IMR-90 (cell line): Measurements from ENCODE around the gene MARK4. TPM values are rescaled to one million over a fixed set of nuclear protein-coding genes. Genes with fewer than 3 reads are reported as not detected.

Experiments
- ATAC-seq: fragments of 200-7000 bp; cut with Tn5 transposase; 2 replicates; pipeline ENCODE4 v1.9.1; 2020; ENCODE audit warnings: low read depth, mild to moderate bottlenecking, moderate library complexity
- BruUV-seq: library from RNA; stranded (reverse); fragments of 400-500 nt; replicated peaks from 2 replicates; lab custom pipeline; 2021; lab: Mats Ljungman, UMichigan
- CTCF ChIA-PET: fragments of 300-600 bp; formaldehyde crosslinking; extraction: SDS; loops from one replicate; lab custom pipeline; 2021; ENCODE audit warnings: antibody characterized with exemption; lab: Yijun Ruan, JAX
- POLR2A ChIA-PET: fragments of 300-600 bp; sonication (Branson Sonifier 250); formaldehyde crosslinking; loops from one replicate; lab custom pipeline; 2022; ENCODE audit warnings: antibody characterized with exemption; ENCODE audit not compliant: unreplicated experiment; lab: Charles Lee
- DNase-seq: peaks from one replicate; pipeline ENCODE4 v3.0.0; 2013
- H2AFZ ChIP-seq: replicated peaks from 2 replicates; pipeline ENCODE3; 2013; ENCODE audit warnings: low read length, mild to moderate bottlenecking; ENCODE audit not compliant: poor library complexity
- H2AK5ac ChIP-seq: 2 replicates; pipeline ENCODE4 v1.6.1; 2013; ENCODE audit warnings: low read depth, low read length, inconsistent platforms
- H2AK9ac ChIP-seq: replicated peaks from 2 replicates; pipeline ENCODE3; 2013; ENCODE audit warnings: mild to moderate bottlenecking, low read depth, low read length, moderate library complexity; ENCODE audit not compliant: poor library complexity
- H2BK120ac ChIP-seq: 2 replicates; pipeline ENCODE4 v1.6.1; 2013; ENCODE audit warnings: low read depth, low read length, inconsistent platforms
- H2BK15ac ChIP-seq: 3 replicates; pipeline ENCODE4 v1.6.1; 2013; ENCODE audit warnings: low read depth, low read length, inconsistent platforms
- H2BK20ac ChIP-seq: 2 replicates; pipeline ENCODE4 v1.6.1; 2013; ENCODE audit warnings: low read depth, mild to moderate bottlenecking, inconsistent platforms, low read length, moderate library complexity
- H2BK5ac ChIP-seq: 2 replicates; pipeline ENCODE4 v1.6.1; 2013; ENCODE audit warnings: mild to moderate bottlenecking, low read depth, low read length, inconsistent platforms; ENCODE audit not compliant: poor library complexity, severe bottlenecking
- H3K14ac ChIP-seq: replicated peaks from 2 replicates; pipeline ENCODE4 v1.6.1; 2013; ENCODE audit warnings: low read depth, low read length, inconsistent platforms
- H3K18ac ChIP-seq: 2 replicates; pipeline ENCODE4 v1.6.1; 2013; ENCODE audit warnings: low read depth, low read length, control low read depth
- H3K23ac ChIP-seq: 2 replicates; pipeline ENCODE4 v1.6.1; 2013; ENCODE audit warnings: low read depth, low read length, inconsistent platforms
- H3K27ac ChIP-seq: 2 replicates; pipeline ENCODE4 v1.5.1; 2013; ENCODE audit warnings: mild to moderate bottlenecking, control low read depth, low read length; ENCODE audit not compliant: insufficient read depth
- H3K27me3 ChIP-seq: 2 replicates; pipeline ENCODE4 v1.6.1; 2013; ENCODE audit warnings: low read length; ENCODE audit not compliant: control insufficient read depth, insufficient read depth
- H3K36me3 ChIP-seq: 2 replicates; pipeline ENCODE4 v1.6.1; 2013; ENCODE audit warnings: low read length, mixed read lengths; ENCODE audit not compliant: control insufficient read depth, insufficient read depth
- H3K4ac ChIP-seq: 2 replicates; pipeline ENCODE4 v1.6.1; 2013; ENCODE audit warnings: low read depth, low read length, inconsistent platforms
- H3K4me1 ChIP-seq: 2 replicates; pipeline ENCODE4 v1.6.1; 2013; ENCODE audit warnings: low read length, mixed read lengths; ENCODE audit not compliant: control insufficient read depth, insufficient read depth
- H3K4me2 ChIP-seq: 2 replicates; pipeline ENCODE4 v1.6.1; 2013; ENCODE audit warnings: low read depth, mild to moderate bottlenecking, control low read depth, low read length, moderate library complexity
- H3K4me3 ChIP-seq: 2 replicates; pipeline ENCODE4 v1.5.1; 2013; ENCODE audit warnings: low read depth, mild to moderate bottlenecking, control low read depth, low read length, moderate library complexity; ENCODE audit not compliant: insufficient read depth
- H3K56ac ChIP-seq: 2 replicates; pipeline ENCODE4 v1.6.1; 2013; ENCODE audit warnings: low read length, inconsistent platforms; ENCODE audit not compliant: insufficient read depth; ENCODE audit errors: extremely low read depth
- H3K79me1 ChIP-seq, 2 experiments: 2 replicates each; pipeline ENCODE4 v1.6.1; 2013; ENCODE audit warnings: low read length in 2 of 2, inconsistent platforms in 1 of 2, low read depth in 1 of 2
- H3K9ac ChIP-seq: 2 replicates; pipeline ENCODE4 v1.6.1; 2013; ENCODE audit warnings: low read depth, low read length, control low read depth
- H3K9me1 ChIP-seq: 2 replicates; pipeline ENCODE4 v1.6.1; 2013; ENCODE audit warnings: low read length, inconsistent platforms; ENCODE audit not compliant: insufficient read depth
- H3K9me3 ChIP-seq: 2 replicates; pipeline ENCODE4 v1.6.1; 2013; ENCODE audit warnings: low read length; ENCODE audit not compliant: control insufficient read depth, insufficient read depth
- H4K20me1 ChIP-seq: 2 replicates; pipeline ENCODE4 v1.6.1; 2013; ENCODE audit warnings: low read length, inconsistent platforms; ENCODE audit not compliant: insufficient read depth
- H4K5ac ChIP-seq: 2 replicates; pipeline ENCODE4 v1.6.1; 2013; ENCODE audit warnings: mild to moderate bottlenecking, low read depth, low read length, control low read depth
- H4K8ac ChIP-seq, 2 experiments: 2 replicates each; pipeline ENCODE4 v1.6.1; 2013; ENCODE audit warnings: low read depth in 2 of 2, low read length in 2 of 2, control low read depth in 1 of 2, inconsistent platforms in 1 of 2
- H4K91ac ChIP-seq: 2 replicates; pipeline ENCODE4 v1.6.1; 2013; ENCODE audit warnings: low read depth, low read length, inconsistent platforms; ENCODE audit not compliant: insufficient read depth
- BHLHE40 ChIP-seq: fragments of 150-350 bp; IDR thresholded peaks from 2 replicates; pipeline ENCODE4 v1.6.1; 2016; ENCODE audit warnings: mild to moderate bottlenecking, low read depth, low read length
- CEBPB ChIP-seq: IDR thresholded peaks from 2 replicates; pipeline ENCODE4 v1.6.1; 2012; ENCODE audit warnings: low read depth, low read length, improper control_type of control experiment
- CHD1 ChIP-seq: IDR thresholded peaks from 2 replicates; pipeline ENCODE4 v1.6.1; 2012; ENCODE audit warnings: low read depth, low read length, improper control_type of control experiment
- CTCF ChIP-seq: conservative IDR thresholded peaks from 2 replicates; pipeline ENCODE4 v1.5.1; 2012; ENCODE audit warnings: mild to moderate bottlenecking, low read depth, low read length, improper control_type of control experiment
- FOS ChIP-seq: fragments of 150-350 bp; IDR thresholded peaks from 2 replicates; pipeline ENCODE4 v1.6.1; 2016; ENCODE audit warnings: low read depth, low read length
- MAFK ChIP-seq: IDR thresholded peaks from 2 replicates; pipeline ENCODE4 v1.6.1; 2012; ENCODE audit warnings: low read depth, low read length, improper control_type of control experiment
- MXI1 ChIP-seq: IDR thresholded peaks from 2 replicates; pipeline ENCODE4 v1.6.1; 2012; ENCODE audit warnings: low read depth, mild to moderate bottlenecking, low read length, moderate library complexity, borderline replicate concordance
- POLR2A ChIP-seq: IDR thresholded peaks from 2 replicates; pipeline ENCODE4 v1.6.1; 2012; ENCODE audit warnings: mild to moderate bottlenecking, low read depth, low read length
- RAD21 ChIP-seq: IDR thresholded peaks from 2 replicates; pipeline ENCODE4 v1.6.1; 2012; ENCODE audit warnings: low read length, improper control_type of control experiment
- RFX5 ChIP-seq: IDR thresholded peaks from 2 replicates; pipeline ENCODE4 v1.8.0; 2012; ENCODE audit warnings: low read depth, mild to moderate bottlenecking, low read length, moderate library complexity
- SMC3 ChIP-seq: fragments of 150-350 bp; IDR thresholded peaks from 2 replicates; pipeline ENCODE4 v1.6.1; 2016; ENCODE audit warnings: low read depth, mild to moderate bottlenecking, antibody characterized with exemption, low read length, moderate library complexity
- WGBS, 2 experiments: methylation state at CpG; one replicate each; pipeline versions ENCODE4 v1.1.5 to v1.1.7; 2013; ENCODE audit warnings: missing lambda C conversion rate in 2 of 2; ENCODE audit not compliant: insufficient read length in 1 of 2; ENCODE audit errors: extremely low coverage in 2 of 2; 5-methylcytosine and 5-hydroxymethylcytosine counted together
- dilution Hi-C: fragments of 300-500 bp; cut with HindIII; formaldehyde crosslinking; loops from one replicate; pipeline ENCODE4 v1.14.3; 2018; ENCODE audit warnings: low sequenced_read_pairs; ENCODE audit not compliant: unreplicated experiment
- in situ Hi-C: fragments of 300-500 bp; cut with MboI; formaldehyde crosslinking; loops from 3 replicates; pipeline ENCODE4 v1.14.3; 2019; ENCODE audit warnings: low sequenced_read_pairs, inconsistent platforms, mixed read lengths
- intact Hi-C: fragments of 100-400 bp; cut with micrococcal nuclease; formaldehyde crosslinking; loops from 2 replicates; pipeline ENCODE4 v1.10.0; 2022
- polyA plus RNA-seq, 3 experiments: library from polyadenylated mRNA; depleted of rRNA; stranded (reverse); fragments of >200 nt; gene quantifications; 2 replicates each; pipeline ENCODE4 v1.2.3, GENCODE V29; 2012; ENCODE audit warnings: low replicate concordance in 1 of 3
- total RNA-seq: library from RNA; depleted of rRNA; stranded (reverse); fragments of >200 nt; gene quantifications from 2 replicates; pipeline ENCODE4 v1.2.3, GENCODE V29; 2012
- TF ChIP-seq, protein P1 (sequence below): fragments of 150-350 bp; IDR thresholded peaks from 2 replicates; pipeline ENCODE4 v1.6.1; 2017; ENCODE audit warnings: mild to moderate bottlenecking, antibody characterized with exemption, low read length, low read depth

The MARK4 gene
- total and polyA plus RNA-seq, 2 of the 4 experiments (the other 2 are of a cell fraction), result 11.3 to 20.7 TPM

DNA sequence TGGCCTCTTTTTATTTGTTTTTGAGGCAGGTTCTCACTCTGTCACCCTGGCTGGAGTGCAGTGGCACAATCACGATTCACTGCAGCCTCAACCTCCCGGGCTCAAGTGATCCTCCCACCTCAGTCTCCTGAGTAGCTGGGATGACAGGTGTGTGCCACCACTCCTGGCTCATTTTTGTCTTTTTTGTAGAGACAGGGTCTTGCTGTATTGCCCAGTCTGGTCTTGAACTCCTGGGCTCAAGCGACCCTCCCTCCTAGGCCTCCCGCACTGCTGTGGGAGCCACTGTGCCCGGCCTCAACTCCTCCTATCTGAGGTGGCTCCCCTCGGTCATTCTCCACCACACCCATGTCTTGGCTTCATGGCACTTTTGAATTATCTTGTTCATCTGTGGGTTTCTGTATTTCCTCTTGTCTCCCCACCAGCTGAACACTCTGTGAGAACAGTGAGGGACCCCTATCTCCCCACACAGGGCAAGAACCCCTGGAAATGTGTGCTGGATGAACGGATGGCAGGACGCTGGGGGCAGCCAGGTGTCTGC, 63.7 kb downstream of the MARK4 start:
- Histone ChIP-seq H3K9me1 (no peaks in the 10 kb centered on the region), H3K23ac (no peak overlapping the region), H2BK5ac (no peak overlapping the region), H2AK9ac (no peak overlapping the region), H4K5ac (no peak overlapping the region), H2BK20ac (no peak overlapping the region), H2AK5ac (no peak overlapping the region), H3K18ac (no peak overlapping the region), H4K20me1 (no peaks in the 10 kb centered on the region), H4K91ac (no peak overlapping the region), H3K36me3 (no peaks in the 10 kb centered on the region), H3K4ac (no peak overlapping the region), H3K9ac (no peak overlapping the region), H4K8ac (no peak overlapping the region), H3K9me3 (no peaks in the 10 kb centered on the region), H3K79me1 (no peaks in the 10 kb centered on the region), H3K14ac (no peak overlapping the region), H2BK15ac (no peak overlapping the region), H3K4me2 (no peak overlapping the region), H3K27ac (no peak overlapping the region), H3K4me3 (no peak overlapping the region), H3K4me1 (no peaks in the 10 kb centered on the region), H2BK120ac (no peak overlapping the region), H3K56ac (no peak overlapping the region), H2AFZ (no peak overlapping the region), H3K27me3 (peaks cover 30% of the 10 kb centered on the region)
- dilution Hi-C loops, result no loop called here
- no TSS peak for BruUV-seq
- no peak for ATAC-seq
- POLR2A ChIA-PET, result no interaction called here
- CTCF ChIA-PET, result no interaction called here
- TF ChIP-seq POLR2A, result no peak
- no peak for TF ChIP-seq SMC3
- no peak for TF ChIP-seq BHLHE40
- no peak for TF ChIP-seq FOS
- TF ChIP-seq CTCF, result no peak
- TF ChIP-seq, protein P1, sequence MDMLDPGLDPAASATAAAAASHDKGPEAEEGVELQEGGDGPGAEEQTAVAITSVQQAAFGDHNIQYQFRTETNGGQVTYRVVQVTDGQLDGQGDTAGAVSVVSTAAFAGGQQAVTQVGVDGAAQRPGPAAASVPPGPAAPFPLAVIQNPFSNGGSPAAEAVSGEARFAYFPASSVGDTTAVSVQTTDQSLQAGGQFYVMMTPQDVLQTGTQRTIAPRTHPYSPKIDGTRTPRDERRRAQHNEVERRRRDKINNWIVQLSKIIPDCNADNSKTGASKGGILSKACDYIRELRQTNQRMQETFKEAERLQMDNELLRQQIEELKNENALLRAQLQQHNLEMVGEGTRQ, result no peak
- no peak for TF ChIP-seq CHD1
- TF ChIP-seq RAD21, result no peak
- no peak for TF ChIP-seq MAFK
- TF ChIP-seq CEBPB, result no peak
- no peak for TF ChIP-seq MXI1
- TF ChIP-seq RFX5, result no peak
- intact Hi-C loops, result no loop called here
- DNase-seq, result no peak
- 80% methylated on average over 1 of the region's 8 CpGs; no CpG with 5 or more reads in 1 of the 2 experiments for WGBS, 2 experiments
- in situ Hi-C loops, result no loop called here
